ENCODE measurements around the gene COPS6. TPM values are rescaled to one million over a fixed set of nuclear protein-coding genes. Genes with fewer than 3 reads are reported as not detected.

COPS6 gene
- total RNA-seq, 4 donors from 2014 or later = 18.3 to 61.3 (median 44.5) TPM

DNA sequence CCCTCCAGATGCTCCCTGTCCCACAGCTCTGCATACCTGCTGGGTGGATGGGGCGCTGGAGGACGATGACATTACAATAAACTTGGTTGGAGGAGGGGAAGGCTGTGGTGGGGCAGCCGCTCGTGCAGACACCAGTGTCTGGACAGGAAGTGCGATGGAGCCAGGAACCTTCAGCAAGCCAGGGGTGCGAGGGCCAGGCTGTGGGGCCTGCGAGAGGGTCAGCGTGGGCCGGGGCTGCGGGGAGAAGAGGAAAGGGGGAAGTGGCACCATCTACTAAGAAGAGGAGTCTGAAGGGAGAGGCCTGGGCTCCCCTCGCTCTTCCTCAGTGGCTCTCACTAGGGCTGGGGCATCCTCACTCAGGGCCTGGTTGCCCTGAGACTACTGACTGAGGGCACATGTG lies 19.1 kb downstream of the COPS6 start:
- Histone ChIP-seq H3K9me3 (no peaks in the 10 kb centered on the region), H3K4me1 (no peaks in the 10 kb centered on the region), H3K36me3 (peaks cover 0 to 35% (median 11%) of the 10 kb centered on the region in 4 donors), H3K27ac (no peak overlapping the region), H3K27me3 (no peaks in the 10 kb centered on the region), H3K4me3 (no peak overlapping the region)
- intact Hi-C loops (cut with DNase I; ENCODE audit: low total_unique reads) = no loop called here
- TF ChIP-seq, protein P1, sequence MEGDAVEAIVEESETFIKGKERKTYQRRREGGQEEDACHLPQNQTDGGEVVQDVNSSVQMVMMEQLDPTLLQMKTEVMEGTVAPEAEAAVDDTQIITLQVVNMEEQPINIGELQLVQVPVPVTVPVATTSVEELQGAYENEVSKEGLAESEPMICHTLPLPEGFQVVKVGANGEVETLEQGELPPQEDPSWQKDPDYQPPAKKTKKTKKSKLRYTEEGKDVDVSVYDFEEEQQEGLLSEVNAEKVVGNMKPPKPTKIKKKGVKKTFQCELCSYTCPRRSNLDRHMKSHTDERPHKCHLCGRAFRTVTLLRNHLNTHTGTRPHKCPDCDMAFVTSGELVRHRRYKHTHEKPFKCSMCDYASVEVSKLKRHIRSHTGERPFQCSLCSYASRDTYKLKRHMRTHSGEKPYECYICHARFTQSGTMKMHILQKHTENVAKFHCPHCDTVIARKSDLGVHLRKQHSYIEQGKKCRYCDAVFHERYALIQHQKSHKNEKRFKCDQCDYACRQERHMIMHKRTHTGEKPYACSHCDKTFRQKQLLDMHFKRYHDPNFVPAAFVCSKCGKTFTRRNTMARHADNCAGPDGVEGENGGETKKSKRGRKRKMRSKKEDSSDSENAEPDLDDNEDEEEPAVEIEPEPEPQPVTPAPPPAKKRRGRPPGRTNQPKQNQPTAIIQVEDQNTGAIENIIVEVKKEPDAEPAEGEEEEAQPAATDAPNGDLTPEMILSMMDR (IDR thresholded peaks at IDR 0.05) = no peak
- no peak for TF ChIP-seq POLR2A (IDR thresholded peaks at IDR 0.05)
- DNase-seq = no peak
- 82% methylated on average over 11 of the region's 11 CpGs; no CpG with 5 or more reads in 1 of the 2 donors for WGBS, 2 donors (ENCODE audit: low coverage in 1 of 2)
- in situ Hi-C loops (cut with MboI; ENCODE audit: low pct_ligation_motif_present in 1 of 4, low pct_unique_long_range_greater_than_20kb in 1 of 4, low sequenced_read_pairs in 3 of 4) = no loop called here

DNA sequence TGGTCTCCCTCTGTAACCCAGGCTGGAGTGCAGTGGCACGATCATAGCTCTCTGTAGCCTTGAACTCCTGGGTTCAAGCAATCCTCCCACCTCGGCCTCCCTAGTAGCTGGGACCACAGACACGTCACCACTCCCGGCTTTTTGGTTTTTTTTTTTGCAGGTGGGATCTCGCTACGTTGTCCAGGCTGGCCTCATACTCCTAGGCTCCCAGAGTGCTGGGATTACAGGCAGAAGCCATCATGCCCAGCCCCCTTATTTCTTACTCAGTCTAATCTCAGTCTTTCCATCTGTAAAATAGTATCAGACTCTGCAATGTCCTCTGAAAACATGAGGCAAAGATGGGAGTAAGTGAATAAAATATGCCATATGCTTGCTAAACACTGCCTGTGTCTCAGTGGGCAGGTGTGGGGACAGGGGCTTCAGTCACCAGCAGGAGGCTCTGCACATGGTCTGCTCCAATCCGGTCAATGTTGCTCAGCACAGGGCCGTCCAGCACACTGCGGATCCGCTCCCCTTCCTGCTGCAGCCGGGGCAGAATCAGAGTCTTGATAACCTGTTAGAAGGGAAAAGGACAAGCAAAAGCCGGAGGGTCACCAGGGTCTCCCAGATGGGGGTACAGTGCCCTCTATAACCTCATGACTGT lies 20.9 kb downstream of the COPS6 start:
- intact Hi-C loops (cut with DNase I; ENCODE audit: low total_unique reads) = no loop called here
- no peaks in the 10 kb centered on the region for H3K9me3 ChIP-seq
- no peak for DNase-seq
- in situ Hi-C loops (cut with MboI; ENCODE audit: low pct_ligation_motif_present in 1 of 4, low pct_unique_long_range_greater_than_20kb in 1 of 4, low sequenced_read_pairs in 3 of 4) = no loop called here
- TF ChIP-seq, protein P1 (IDR thresholded peaks at IDR 0.05) = no peak
- TF ChIP-seq EP300 (IDR thresholded peaks at IDR 0.05; ENCODE audit: low read depth) (no peak), POLR2A (IDR thresholded peaks at IDR 0.05) (no peak), POLR2AphosphoS5 (IDR thresholded peaks at IDR 0.05) (no peak)
- H3K4me1 ChIP-seq = no peaks in the 10 kb centered on the region
- H3K27ac ChIP-seq = no peak overlapping the region
- H3K27me3 ChIP-seq = no peaks in the 10 kb centered on the region
- H3K4me3 ChIP-seq = no peak overlapping the region
- 81 to 85% methylated on average over 5 to 12 of the region's 12 CpGs for WGBS, 2 donors (ENCODE audit: low coverage in 1 of 2)
- H3K36me3 ChIP-seq = peaks cover 0 to 30% (median 9%) of the 10 kb centered on the region in 4 donors

DNA sequence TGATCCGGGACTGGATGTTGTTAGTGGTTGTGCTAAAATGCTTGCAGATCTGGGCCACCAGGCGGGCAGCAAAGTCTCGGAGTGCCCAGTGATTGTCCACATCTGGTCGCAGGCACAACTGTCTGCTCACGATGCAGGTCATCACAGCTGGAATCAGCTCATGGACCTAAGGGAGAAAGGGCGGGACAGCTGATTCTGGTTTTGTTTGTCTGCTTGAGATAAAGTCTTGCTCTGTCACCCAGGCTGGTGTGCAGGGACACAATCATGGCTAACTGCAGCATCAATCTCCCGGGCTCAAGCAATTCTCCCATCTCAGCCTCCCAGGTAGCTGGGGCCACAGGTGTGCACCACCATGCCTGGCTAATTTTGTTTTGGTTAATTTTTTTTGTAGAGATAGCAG lies 22.4 kb downstream of the COPS6 start:
- Histone ChIP-seq H3K4me3 (no peak overlapping the region), H3K36me3 (peaks cover 0 to 20% (median 9%) of the 10 kb centered on the region in 4 donors), H3K27ac (no peak overlapping the region), H3K4me1 (no peaks in the 10 kb centered on the region), H3K27me3 (no peaks in the 10 kb centered on the region), H3K9me3 (no peaks in the 10 kb centered on the region)
- no peak for TF ChIP-seq POLR2AphosphoS5 (IDR thresholded peaks at IDR 0.05)
- TF ChIP-seq EP300 (IDR thresholded peaks at IDR 0.05; ENCODE audit: low read depth) = no peak
- TF ChIP-seq, protein P1 (IDR thresholded peaks at IDR 0.05) = no peak
- no peak for TF ChIP-seq POLR2A (IDR thresholded peaks at IDR 0.05)
- intact Hi-C loops (cut with DNase I; ENCODE audit: low total_unique reads) (no loop called here), in situ Hi-C loops (cut with MboI; ENCODE audit: low pct_ligation_motif_present in 1 of 4, low pct_unique_long_range_greater_than_20kb in 1 of 4, low sequenced_read_pairs in 3 of 4) (no loop called here)
- 95% methylated on average over 7 of the region's 7 CpGs; no CpG with 5 or more reads in 1 of the 2 donors for WGBS, 2 donors (ENCODE audit: low coverage in 1 of 2)
- DNase-seq = no peak

DNA sequence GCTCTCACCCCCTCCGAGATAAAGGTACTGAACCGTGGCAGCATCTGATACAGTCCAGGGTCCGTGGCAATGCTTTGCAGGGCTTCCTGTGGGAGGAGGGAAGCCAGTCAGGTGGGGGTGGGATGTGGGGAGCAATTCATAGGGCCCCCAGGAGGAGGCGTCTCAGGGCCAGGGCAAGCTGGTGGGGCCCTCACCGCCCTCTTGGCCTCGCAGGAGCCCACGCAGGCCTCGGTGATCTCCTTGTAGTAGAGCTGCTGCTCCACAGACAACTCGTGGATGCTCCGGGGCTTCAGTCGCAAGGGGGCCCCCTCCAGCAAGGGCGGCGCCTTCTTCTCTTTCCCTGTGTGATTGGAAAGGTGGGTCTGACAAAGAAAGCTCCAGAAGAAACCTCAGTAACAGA lies 23.1 kb downstream of the COPS6 start:
- 70 to 93% methylated on average over 2 to 13 of the region's 13 CpGs for WGBS, 2 donors (ENCODE audit: low coverage in 1 of 2)
- Histone ChIP-seq H3K27me3 (no peaks in the 10 kb centered on the region), H3K9me3 (no peaks in the 10 kb centered on the region), H3K36me3 (peaks cover 0 to 17% (median 8%) of the 10 kb centered on the region in 4 donors), H3K4me1 (no peaks in the 10 kb centered on the region), H3K4me3 (no peak overlapping the region), H3K27ac (no peak overlapping the region)
- no peak for TF ChIP-seq POLR2A (IDR thresholded peaks at IDR 0.05)
- TF ChIP-seq EP300 (IDR thresholded peaks at IDR 0.05; ENCODE audit: low read depth) = no peak
- TF ChIP-seq, protein P1 (IDR thresholded peaks at IDR 0.05) = no peak
- no peak for TF ChIP-seq POLR2AphosphoS5 (IDR thresholded peaks at IDR 0.05)
- intact Hi-C loops (cut with DNase I; ENCODE audit: low total_unique reads) (no loop called here), in situ Hi-C loops (cut with MboI; ENCODE audit: low pct_ligation_motif_present in 1 of 4, low pct_unique_long_range_greater_than_20kb in 1 of 4, low sequenced_read_pairs in 3 of 4) (no loop called here)
- no peak for DNase-seq
